Measurements from ENCODE around the gene BICDL1.

DNA sequence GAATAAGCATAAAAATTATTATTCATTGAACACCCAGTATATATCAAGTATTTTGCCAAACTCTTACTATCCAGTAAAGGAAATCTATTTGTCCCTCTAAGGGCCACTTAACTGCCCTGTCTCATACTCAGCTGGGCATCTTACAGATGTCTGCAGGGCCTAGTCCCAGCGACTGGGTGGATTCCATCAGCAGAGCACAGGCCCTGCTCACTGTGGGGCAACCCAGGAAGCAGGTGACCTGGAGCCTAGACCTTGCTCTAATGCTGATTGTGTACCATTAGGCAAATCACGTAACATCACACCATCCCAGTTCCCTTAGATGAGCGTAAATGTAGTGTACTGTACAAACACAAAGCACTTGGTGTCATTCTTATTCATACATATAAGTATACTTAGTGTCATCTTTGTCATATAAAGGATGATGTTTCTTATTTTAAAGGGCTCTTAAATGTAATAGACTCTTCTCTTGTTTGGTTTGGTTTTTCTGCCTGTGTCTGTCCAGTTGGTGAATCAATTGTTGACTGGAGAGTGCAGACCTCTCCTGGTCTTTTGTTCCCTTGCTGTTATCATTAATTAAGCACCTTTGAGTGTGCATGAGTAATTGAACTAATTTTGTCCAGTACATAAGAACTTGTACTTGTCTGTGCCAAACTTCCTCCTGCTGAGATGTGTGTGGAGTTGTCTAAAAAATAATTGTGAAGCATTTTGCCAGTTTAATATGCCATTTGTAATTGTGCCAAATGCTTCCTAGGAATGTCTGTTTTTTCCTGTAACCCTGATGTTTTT, 78.2 kb downstream of the BICDL1 start:
- TF ChIP-seq POLR2A (IDR thresholded peaks at IDR 0.05; ENCODE audit: low read depth, low read length): no peak
- TF ChIP-seq POLR2AphosphoS5 (IDR thresholded peaks at IDR 0.05; ENCODE audit: low read depth, low read length): no peak
- TF ChIP-seq TAF1 (IDR thresholded peaks at IDR 0.05; ENCODE audit: borderline replicate concordance, low read depth, low read length): no peak
